NT2/D1 (cell line): ENCODE data around the gene EIF5.

Source experiments
- SUZ12 ChIP-seq: IDR thresholded peaks from 2 replicates; pipeline ENCODE4 v1.6.1; 2011; ENCODE audit not compliant: insufficient read length, insufficient read depth; ENCODE audit errors: extremely low read depth
- YY1 ChIP-seq: IDR thresholded peaks from 2 replicates; pipeline ENCODE4 v1.6.1; 2011; ENCODE audit not compliant: insufficient read length, insufficient read depth
- ZNF274 ChIP-seq: IDR thresholded peaks from 2 replicates; pipeline ENCODE4 v1.6.1; 2011; ENCODE audit warnings: mild to moderate bottlenecking, low read depth, low read length

DNA sequence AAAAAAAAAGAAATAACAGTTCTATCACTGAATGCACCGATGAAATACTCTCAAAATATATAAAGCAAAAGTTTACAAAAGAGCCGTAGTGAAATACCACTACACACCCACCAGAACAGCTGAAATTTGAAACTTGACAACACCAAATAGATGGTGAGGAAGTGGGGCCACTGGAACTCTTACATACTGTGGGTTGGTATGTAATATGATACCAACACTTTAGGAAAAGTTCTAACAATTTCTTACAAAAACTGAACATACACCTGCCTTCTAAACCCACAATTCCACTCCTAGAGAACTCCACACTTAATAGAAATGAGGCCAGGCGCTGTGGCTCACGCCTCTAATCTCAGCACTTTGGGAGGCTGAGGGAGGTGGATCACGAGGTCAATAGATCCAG, 14.1 kb downstream of the EIF5 start:
- TF ChIP-seq YY1, result no peak
- TF ChIP-seq SUZ12, result no peak
- no peak for TF ChIP-seq ZNF274
